Measurements from ENCODE around the gene ZC3H14.
"Not testable (repeated sequence)": the region's sequence is repeated elsewhere in the genome, so short reads cannot be mapped to it uniquely, and the experiment has no call there.

Gene ZC3H14

GRCh38 chr14:88519907-88520306 is 42.9 kb upstream of the ZC3H14 start:
- Mint-ChIP-seq H3K4me3 (no peak overlapping the region), H3K27me3 (ENCODE audit: low read depth, poor library complexity) (no peaks in the 10 kb centered on the region), H3K27ac (no peak overlapping the region), H3K9me3 (peaks cover 22% of the 10 kb centered on the region), H3K36me3 (ENCODE audit: low read depth) (peaks cover 49% of the 10 kb centered on the region), H3K4me1 (peaks cover 31% of the 10 kb centered on the region)
- no peak for DNase-seq
- no peak for TF ChIP-seq CTCF (IDR thresholded peaks at IDR 0.05)

- Mint-ChIP-seq H3K9me3 (peaks cover 29% of the 10 kb centered on the region), H3K27ac (no peak overlapping the region), H3K27me3 (ENCODE audit: low read depth, poor library complexity) (no peaks in the 10 kb centered on the region), H3K4me1 (peaks cover 12% of the 10 kb centered on the region), H3K4me3 (no peak overlapping the region), H3K36me3 (ENCODE audit: low read depth) (peaks cover 55% of the 10 kb centered on the region)
- DNase-seq: no peak
- no peak for TF ChIP-seq CTCF (IDR thresholded peaks at IDR 0.05)
These were observed 41.0 kb upstream of the ZC3H14 start for GRCh38 chr14:88521818-88522217.

GRCh38 chr14:88522393-88522792 is 40.4 kb upstream of the ZC3H14 start:
- peaks cover 6% of the 10 kb centered on the region for H3K4me1 Mint-ChIP-seq
- H3K27ac Mint-ChIP-seq: no peak overlapping the region
- H3K27me3 Mint-ChIP-seq (ENCODE audit: low read depth, poor library complexity): no peaks in the 10 kb centered on the region
- peaks cover 35% of the 10 kb centered on the region for H3K9me3 Mint-ChIP-seq
- TF ChIP-seq CTCF (IDR thresholded peaks at IDR 0.05): no peak
- H3K4me3 Mint-ChIP-seq: no peak overlapping the region
- H3K36me3 Mint-ChIP-seq (ENCODE audit: low read depth): peaks cover 61% of the 10 kb centered on the region
- no peak for DNase-seq

- H3K4me3 Mint-ChIP-seq; DNase-seq; H3K27me3 Mint-ChIP-seq (ENCODE audit: low read depth, poor library complexity); H3K27ac Mint-ChIP-seq; H3K4me1 Mint-ChIP-seq: not testable (repeated sequence)
- peaks cover 60% of the 10 kb centered on the region for H3K9me3 Mint-ChIP-seq
- H3K36me3 Mint-ChIP-seq (ENCODE audit: low read depth): peaks cover 89% of the 10 kb centered on the region
These were observed 32.9 kb upstream of the ZC3H14 start for GRCh38 chr14:88529889-88530288.

GRCh38 chr14:88533064-88533602 is 29.7 kb upstream of the ZC3H14 start:
- Mint-ChIP-seq H3K4me3 (no peak overlapping the region), H3K4me1 (peaks cover 13% of the 10 kb centered on the region), H3K36me3 (ENCODE audit: low read depth) (peaks cover 78% of the 10 kb centered on the region), H3K9me3 (peaks cover 40% of the 10 kb centered on the region), H3K27me3 (ENCODE audit: low read depth, poor library complexity) (no peaks in the 10 kb centered on the region), H3K27ac (no peak overlapping the region)
- no peak for TF ChIP-seq CTCF (IDR thresholded peaks at IDR 0.05)
- DNase-seq: no peak

GRCh38 chr14:88535149-88535548 is 27.7 kb upstream of the ZC3H14 start:
- DNase-seq: no peak
- no peak for TF ChIP-seq CTCF (IDR thresholded peaks at IDR 0.05)
- Mint-ChIP-seq H3K4me1 (peaks cover 19% of the 10 kb centered on the region), H3K27ac (peak overlapping the region; percentile 77), H3K4me3 (no peak overlapping the region), H3K9me3 (peaks cover 19% of the 10 kb centered on the region), H3K36me3 (ENCODE audit: low read depth) (peaks cover 69% of the 10 kb centered on the region), H3K27me3 (ENCODE audit: low read depth, poor library complexity) (no peaks in the 10 kb centered on the region)
